WI38 (cell line): ENCODE data around the gene ZFYVE28.

ENCODE experiments used
- H3K4me3 ChIP-seq: 2 replicates; pipeline ENCODE4 v1.5.1; 2011; ENCODE audit warnings: low read depth, mild to moderate bottlenecking, control low read depth, low read length
- TF ChIP-seq, protein P1 (sequence below): IDR thresholded peaks from 2 replicates; pipeline ENCODE4 v1.5.1; 2012; ENCODE audit warnings: low read depth, mild to moderate bottlenecking, control low read depth, low read length

The ZFYVE28 gene

DNA sequence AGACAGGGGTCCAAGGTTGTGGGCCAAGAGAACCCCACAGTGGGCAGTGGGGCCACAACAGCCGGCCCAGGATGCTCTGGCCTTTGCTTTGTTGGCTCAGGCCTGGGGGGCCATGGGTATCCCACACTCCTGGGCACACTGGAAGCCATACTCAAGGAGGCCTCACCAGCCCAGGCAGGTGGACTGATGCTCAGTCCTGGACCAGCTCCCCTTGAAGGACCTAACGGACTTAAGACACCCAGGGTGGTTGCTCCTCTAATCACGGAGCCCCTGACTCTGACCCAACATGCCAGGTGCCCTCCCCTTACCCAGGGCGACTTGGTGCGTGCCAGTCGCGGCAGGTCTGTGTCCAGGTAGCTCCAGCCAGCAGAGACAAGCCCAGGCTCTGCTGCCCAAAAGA lies 50.8 kb downstream of the ZFYVE28 start:
- TF ChIP-seq, protein P1, sequence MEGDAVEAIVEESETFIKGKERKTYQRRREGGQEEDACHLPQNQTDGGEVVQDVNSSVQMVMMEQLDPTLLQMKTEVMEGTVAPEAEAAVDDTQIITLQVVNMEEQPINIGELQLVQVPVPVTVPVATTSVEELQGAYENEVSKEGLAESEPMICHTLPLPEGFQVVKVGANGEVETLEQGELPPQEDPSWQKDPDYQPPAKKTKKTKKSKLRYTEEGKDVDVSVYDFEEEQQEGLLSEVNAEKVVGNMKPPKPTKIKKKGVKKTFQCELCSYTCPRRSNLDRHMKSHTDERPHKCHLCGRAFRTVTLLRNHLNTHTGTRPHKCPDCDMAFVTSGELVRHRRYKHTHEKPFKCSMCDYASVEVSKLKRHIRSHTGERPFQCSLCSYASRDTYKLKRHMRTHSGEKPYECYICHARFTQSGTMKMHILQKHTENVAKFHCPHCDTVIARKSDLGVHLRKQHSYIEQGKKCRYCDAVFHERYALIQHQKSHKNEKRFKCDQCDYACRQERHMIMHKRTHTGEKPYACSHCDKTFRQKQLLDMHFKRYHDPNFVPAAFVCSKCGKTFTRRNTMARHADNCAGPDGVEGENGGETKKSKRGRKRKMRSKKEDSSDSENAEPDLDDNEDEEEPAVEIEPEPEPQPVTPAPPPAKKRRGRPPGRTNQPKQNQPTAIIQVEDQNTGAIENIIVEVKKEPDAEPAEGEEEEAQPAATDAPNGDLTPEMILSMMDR, result no peak
- H3K4me3 ChIP-seq, result no peak overlapping the region

DNA sequence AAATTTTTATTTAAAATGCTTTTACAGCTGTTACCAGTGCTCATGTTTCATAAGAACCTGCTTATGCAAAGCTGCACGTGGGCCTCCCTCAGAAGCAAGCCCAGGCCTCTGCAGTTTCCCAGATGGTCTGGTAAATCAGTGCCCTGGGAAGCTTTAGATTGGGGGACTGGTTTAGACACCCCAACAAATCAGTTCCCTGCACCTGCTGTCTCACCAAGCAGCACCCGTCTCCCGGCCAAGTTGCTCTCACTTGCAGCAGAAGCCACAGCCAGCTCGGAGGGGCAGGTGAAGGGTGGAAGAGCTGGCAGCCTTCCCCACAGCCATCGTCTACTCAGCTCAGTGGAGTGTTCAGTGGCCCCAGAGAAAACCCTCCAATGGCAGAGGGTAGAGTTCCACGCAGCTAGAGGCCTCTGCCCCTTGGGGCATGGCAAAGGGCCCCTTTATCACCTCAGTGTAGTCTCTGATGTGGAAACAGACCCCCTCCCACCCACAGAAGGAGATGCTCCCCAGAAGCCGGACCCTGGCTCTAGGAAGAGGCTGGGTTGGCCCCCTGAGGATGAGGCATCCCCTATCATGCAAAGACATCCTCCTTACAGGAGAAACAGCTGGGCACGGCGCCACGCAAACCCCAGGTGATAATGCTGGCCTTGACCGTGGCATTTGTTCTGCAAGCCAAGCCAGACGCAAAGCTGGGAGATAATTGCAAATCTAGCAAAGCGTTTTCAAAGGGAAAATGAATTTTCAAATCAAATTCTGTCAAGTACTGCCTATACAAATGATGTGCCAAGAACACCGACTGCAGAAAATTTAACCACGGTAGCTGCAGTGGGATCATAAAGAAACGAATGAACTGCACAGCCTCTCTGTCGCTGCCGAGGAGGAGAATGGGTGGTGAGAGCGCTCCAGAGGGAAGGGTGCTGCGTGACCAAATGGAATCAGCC lies 51.9 kb downstream of the ZFYVE28 start:
- TF ChIP-seq, protein P1, result no peak

DNA sequence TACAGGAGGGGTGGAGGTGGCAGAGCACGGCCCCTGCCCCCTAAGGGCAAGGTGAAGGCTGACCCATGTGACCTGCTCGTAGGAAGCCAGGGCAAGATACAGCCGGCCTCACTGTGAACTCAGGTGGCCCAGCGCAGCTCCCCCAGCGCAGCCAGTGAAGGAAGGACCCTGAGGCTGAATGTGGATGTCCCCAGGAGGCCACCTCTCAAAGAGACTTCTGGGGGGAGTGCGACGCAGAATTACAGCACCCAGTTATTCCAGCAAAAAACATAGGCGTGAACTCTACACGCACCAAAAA lies 52.6 kb downstream of the ZFYVE28 start:
- TF ChIP-seq, protein P1, result no peak
- H3K4me3 ChIP-seq, result no peak overlapping the region

More for the DNA sequence above, 51.9 kb downstream of the ZFYVE28 start:
- H3K4me3 ChIP-seq, result no peak overlapping the region

DNA sequence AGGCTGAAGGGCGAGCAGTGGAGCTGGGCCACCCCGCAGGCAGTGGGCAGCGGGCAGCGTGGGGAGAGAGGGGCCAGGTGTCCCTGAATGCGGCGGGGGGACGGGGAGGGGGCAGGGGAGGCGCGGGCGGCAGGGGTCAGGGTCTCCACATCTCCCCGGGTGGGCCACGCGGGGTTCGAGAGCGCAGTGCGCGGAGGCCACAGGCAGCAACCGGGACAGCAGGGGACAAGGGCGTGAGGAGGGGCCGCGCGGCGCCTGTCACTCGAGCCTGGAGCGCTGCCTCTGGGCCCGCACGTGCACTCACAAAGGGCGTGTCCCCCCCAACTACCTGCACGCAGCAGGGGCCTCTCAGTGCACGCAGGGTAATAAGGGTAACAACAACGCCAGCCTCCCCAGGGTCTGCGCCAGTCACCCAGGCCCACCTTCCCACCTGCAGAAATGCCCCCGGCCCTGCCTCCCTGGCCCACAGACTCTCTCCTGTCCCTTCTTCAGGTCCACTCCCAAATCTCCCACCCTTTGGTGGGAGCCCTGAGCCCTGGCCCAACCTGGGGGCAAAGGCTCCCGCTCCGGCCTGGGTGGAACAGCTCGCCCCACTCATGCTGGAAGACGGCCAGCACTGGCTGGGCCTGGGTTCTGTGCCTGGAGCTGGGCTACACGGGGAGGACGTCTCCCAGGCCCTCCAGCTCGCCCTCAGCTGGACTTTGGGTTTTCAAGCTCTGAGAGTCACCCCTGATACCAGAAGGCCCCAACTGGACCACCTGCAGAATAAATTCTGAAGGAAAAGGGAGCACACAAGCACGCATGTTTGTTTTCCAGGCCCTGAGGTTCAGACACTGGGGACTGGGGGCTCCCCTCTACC lies 53.2 kb downstream of the ZFYVE28 start:
- TF ChIP-seq, protein P1, result no peak
- H3K4me3 ChIP-seq, result peak overlapping the region; percentile 61

DNA sequence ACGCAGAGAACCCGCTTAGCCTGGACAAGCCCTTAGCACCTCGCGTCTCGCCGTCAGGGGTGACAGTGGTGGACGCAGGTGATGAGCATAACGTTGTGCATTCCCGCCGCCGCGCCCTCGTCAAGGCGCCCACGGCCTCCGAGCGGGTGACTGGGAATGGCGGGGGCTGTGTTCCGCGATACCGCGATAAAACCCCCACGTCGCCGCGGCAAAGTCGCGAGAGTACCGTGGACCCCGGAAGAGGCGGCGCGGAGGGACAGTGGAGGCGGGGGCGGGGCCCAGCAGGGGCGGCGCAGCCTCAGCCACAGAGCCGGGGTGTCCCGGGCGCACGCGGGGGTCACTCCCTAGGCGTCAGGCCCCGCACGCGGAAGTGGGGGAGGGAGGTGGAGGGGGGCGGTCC lies 53.8 kb downstream of the ZFYVE28 start:
- TF ChIP-seq, protein P1, result no peak
- H3K4me3 ChIP-seq, result peak overlapping the region; percentile 61

DNA sequence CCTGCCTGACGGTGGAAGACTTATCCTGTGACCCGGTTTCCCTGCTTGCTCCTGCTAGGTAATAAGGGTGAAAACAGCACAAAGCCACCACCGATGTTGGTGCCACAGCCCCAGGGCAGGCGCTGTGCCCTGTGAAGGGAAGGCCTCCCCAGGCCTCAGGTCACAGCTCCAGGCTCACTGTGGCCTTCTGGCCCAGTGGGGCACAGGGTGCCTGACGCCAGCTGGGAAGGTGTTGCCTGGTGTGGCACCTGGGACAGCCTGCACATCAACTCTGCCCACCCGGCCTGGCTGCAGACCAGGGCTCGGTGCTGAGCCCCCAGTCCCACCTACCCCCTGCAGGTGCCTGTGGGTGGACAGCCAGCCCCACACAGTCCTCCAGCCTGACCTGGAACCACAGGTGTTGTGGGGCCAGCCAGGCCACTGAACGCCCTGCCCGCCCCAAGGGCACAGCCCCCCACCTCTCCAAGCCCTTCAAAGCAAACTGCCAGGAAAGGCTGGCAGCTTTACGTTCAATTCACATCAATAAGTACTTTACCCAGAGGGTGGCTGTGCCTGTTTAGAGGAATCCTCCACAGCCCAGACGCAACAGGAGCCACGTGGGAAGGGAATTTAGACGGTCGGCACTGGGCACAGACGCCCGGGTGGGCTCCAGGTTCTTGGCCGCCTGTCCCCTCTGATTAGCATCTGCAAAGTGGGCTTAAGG lies 54.3 kb downstream of the ZFYVE28 start:
- peak overlapping the region; percentile 61 for H3K4me3 ChIP-seq

More for the DNA sequence above, 54.3 kb downstream of the ZFYVE28 start:
- TF ChIP-seq, protein P1, result no peak
